Heart left ventricle (tissue), 13 donors: ENCODE data around the gene MPZL1.

Experiments used
- POLR2A ChIP-seq, 2 donors: fragments of 450-650 bp; IDR thresholded peaks; one replicate each; pipeline ENCODE4 v1.6.1; 2017; ENCODE audit warnings: antibody characterized with exemption in 2 of 2, mild to moderate bottlenecking in 2 of 2, moderate library complexity in 2 of 2
- TF ChIP-seq, protein P1 (sequence below), 12 donors: fragments of 200-600 bp; sonication (generic) in 4 of 12; IDR thresholded peaks; one replicate each; pipeline versions ENCODE4 v1.5.0 to v1.8.0; 2018 to 2022; ENCODE audit warnings: antibody characterized with exemption in 12 of 12, mild to moderate bottlenecking in 5 of 12
- donor health status: ischemic (EF 13 %, LVEDD 7.1; RV severe dilation, severe dysfunction).
- donor health status: DM: no; HTN: yes; CAD: no.
- donor health status: DM: no; HTN: no; CAD: no.
- donor health status: ischemic (EF 25% LVEDD 6.9; RV normal size, moderate dysfunction).
- donor health status: ischemic (EF 25% LVEDD 5.7; RV mildly dilated, moderate dysfunction).
- donor health status: ischemic (EF 35%, LVEDD 5.7; RV mildly dilated, moderate dysfunction).
- donor health status: nonischemic (EF 11% LVEDD 7.7; RV severe dilation, severe dysfunction).
- donor health status: DM: yes; HTN: yes; CAD: no.
- donor health status: PGD.
- donor health status: ischemic (EF 29% LVEDD 5.4; RV normal size, mild dysfunction).
- donor health status: nonischemic (EF 23%, LVEDD 6.1; RV moderate dilation, normal function).

GRCh38 chr1:167697667-167698141 lies 24.1 kb upstream of the MPZL1 start:
- TF ChIP-seq POLR2A (IDR thresholded peaks at IDR 0.05) = no peak
- TF ChIP-seq, protein P1, sequence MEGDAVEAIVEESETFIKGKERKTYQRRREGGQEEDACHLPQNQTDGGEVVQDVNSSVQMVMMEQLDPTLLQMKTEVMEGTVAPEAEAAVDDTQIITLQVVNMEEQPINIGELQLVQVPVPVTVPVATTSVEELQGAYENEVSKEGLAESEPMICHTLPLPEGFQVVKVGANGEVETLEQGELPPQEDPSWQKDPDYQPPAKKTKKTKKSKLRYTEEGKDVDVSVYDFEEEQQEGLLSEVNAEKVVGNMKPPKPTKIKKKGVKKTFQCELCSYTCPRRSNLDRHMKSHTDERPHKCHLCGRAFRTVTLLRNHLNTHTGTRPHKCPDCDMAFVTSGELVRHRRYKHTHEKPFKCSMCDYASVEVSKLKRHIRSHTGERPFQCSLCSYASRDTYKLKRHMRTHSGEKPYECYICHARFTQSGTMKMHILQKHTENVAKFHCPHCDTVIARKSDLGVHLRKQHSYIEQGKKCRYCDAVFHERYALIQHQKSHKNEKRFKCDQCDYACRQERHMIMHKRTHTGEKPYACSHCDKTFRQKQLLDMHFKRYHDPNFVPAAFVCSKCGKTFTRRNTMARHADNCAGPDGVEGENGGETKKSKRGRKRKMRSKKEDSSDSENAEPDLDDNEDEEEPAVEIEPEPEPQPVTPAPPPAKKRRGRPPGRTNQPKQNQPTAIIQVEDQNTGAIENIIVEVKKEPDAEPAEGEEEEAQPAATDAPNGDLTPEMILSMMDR (IDR thresholded peaks at IDR 0.05) = no peak
